IPS-NIHi11 (cell line): ENCODE measurements around the gene FAM187B.
"Not testable (repeated sequence)": the region's sequence is repeated elsewhere in the genome, so short reads cannot be mapped to it uniquely, and the experiment has no call there.

Experiments
- DNase-seq: peaks from one replicate; pipeline ENCODE4 v3.0.0; 2012; ENCODE audit warnings: mixed read lengths, low spot score

The FAM187B gene

DNA sequence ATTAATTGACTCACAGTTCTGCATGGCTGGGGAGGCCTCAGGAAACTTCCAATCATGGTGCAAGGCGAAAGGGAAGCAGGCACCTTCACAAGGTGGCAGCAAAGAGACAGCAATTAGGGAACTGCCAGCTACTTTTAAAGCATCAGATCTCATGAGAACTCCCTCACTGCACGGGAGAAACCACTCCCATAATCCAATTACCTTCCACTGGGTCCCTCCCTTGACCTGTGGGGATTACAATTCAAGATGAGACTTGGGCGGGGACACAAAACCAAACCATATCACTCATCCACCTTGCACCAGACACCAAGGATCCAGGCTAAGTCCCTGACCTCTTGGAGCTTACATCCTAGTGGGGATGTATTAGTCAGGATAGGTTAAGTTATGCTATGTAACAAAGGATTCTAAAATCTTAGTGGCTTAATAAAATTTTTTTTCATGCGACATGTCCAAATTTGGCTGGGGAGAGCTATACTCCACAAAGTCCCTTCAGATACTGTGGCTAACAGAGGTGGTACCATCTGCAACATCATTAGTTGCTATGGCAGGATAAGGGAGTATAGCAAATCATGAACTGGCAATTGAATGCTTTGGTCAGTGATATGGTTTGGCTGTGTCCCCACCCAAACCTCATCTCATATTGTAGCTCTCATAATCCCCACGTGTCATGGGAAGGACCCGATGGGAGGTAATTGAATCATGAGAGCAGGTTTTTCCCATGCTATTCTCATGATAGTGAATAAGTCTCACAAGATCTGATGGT lies 8.3 kb upstream of the FAM187B start:
- no peak for DNase-seq

DNA sequence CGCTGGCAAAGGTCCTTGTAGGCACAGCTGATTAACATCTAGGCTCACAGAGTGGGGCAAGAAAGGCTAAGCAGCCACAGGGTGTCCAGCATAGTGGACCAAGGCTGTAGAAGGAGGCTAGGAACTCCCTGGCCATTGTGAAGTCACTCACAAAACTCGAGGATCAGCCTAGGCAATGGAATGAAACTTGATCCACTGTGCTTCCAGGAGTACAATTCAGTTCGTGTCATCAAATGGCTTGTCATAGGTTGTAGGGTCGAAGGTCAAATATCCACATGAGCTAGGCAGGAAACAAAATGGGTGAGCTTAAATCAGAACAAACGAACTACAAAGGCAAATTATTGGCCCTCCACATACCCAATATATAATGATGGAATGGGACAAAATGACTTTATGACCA lies 4.4 kb upstream of the FAM187B start:
- no peak for DNase-seq

DNA sequence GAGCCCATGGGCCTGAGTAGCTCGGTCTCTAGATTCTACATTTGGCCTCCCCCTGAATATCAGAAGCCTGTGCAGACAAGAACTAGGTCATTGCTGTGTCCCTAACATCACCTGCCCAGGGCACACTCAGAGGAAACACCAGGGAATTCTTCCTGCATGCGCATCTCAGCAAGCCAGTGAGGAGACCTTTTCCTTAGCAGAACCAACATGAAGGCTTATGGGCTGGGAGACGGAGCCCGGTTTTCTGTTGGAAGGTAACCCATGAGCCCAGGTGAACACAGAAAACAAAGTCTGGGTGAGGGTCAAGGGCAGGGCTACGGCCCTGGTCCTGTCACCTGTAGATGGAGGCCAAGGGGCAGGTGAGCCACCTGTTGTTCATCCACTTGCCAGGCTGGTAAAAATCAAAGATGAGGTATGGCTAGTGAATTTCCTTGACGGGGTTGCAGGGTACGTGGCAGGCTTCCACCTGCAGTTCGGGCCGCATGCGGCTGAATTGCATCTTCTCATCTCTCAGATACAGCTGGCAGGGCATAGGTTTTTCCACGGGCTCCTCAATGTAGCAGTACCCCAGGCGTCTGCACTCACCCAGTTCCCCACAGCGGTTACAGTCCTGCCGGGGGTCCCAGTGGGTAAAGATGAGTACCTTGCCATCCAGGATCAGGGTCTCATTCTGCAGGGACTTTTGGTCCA lies 3.6 kb upstream of the FAM187B start:
- DNase-seq: no peak

DNA sequence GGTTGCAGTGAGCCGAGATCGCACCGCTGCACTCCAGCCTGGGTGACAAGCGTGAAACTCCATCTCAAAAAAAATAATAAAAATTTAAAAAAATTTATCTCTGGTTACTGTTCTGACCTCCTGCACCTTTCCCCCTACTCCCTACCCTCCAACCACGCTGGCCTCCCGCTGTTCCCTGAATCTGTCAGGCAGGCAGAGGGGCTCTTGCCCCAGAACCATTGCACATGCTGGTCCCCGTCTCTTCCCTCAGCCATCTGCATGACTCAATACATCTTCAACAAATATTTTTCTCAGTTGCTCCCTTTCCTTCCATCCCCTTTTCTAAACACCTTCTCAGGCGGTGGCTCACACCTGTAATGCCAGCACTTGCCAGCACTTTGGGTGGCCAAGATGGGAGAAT lies 1.1 kb upstream of the FAM187B start:
- DNase-seq: no peak

DNA sequence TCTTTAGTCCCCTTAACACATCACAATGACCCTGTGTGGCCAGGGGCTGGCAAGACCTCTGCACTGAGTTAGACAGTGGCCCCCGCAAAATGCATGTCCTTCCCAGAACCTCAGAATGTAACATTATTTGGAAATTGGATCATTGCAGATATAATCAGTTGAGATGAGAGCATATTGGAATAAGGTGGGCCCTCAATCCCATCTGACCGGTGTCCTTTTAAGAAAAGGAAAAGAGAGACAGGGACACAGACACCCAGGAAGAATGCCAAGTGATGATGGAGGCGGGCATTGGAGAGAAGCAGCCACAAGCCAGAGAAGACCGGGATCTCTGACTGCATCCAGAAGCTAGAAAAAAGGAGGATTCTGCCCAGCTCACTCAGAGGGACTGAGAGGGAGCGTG lies 1.8 kb downstream of the FAM187B start:
- DNase-seq: no peak

DNA sequence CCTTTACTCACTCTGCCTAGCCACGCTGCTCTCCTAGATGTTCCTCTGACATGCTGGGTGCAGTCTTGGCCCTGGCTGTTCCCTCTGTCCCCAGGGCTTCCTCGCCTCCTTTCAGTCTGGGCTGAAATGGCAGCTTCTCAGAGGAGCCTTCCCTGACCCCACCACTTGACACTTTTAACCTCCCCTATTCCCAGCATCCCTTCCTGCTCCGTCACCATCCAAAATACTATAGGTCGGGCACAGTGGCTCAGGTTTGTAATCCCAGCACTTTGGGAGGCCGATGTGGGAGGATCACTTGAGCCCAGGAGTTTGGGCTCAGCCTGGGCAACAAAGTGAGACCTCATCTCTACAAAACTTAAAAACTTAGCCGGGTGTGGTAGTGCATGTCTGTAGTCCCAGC lies 2.6 kb downstream of the FAM187B start:
- DNase-seq: no peak

DNA sequence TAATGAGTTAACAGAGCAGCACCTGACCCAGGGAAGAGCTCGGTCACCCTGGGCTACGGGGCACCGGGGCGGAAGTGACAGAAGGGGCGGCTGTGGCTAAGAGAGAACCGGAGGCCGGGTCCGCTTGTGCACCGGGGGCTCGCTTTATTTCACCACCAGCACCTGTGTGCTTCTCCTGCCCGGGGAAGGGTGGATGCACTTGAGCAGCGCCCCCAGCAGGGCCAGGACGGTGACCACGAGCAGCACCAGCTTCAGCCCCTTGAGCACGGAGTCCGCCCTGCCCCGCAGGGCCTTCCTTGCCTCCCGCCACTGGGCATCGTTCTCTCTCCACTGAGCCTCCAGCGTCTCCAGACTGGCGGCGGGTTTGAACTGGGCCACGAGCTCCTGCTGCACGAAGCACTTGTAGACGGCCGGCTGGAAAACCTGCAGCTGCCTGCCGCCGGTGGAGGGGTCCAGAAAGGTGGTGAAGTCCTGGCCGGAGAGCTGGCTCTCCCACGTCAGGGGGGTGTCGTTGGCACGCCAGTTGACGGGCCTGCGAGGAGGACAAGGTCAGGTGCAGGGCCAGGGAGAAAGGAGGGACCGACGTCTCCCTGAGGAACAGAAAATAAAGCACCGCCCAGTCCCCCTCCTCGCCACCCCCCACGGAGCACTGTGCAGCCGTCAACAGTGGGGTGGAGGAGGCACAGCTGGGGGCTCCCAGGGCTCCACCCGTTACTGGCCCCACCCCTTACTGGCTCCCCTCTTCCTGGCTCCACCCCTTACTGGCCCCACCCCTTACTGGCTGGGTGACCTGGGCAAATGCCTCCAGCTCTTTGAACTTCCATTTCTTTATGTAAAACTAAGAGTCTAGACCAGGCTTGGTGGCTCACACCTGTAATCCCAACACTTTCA lies 3.6 kb downstream of the FAM187B start:
- DNase-seq: peak; percentile 77

DNA sequence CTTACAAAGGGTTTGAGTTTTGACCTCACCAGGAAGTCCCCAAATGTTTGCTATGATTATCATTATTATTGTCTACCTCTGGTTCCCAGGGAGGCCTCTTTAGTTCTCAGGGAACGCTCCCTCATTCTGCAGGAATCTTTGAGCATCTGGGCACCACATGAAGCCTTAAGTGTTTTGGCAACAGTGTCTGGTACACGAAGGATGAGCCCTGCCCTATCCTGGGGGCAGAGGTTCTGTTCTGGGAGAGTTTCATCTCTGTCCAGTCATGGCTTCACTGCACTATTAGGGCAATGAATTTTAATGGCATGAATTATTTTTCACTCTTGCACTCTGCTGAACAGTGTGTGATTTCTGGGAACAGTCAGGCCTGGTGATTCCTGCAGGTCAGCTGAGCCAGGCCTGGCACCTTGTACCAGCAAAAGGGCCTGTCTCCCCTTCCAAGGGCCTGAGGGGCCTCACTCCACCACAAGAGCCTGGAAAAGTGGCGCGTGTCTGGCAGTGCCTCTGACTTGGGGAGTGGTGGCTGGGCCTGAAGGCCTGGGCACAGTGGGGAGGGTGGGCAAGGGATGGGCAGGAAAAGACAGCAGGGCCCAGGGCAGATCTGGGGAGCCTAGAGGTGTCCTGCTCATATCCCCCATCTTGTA lies 4.6 kb downstream of the FAM187B start:
- no peak for DNase-seq

DNA sequence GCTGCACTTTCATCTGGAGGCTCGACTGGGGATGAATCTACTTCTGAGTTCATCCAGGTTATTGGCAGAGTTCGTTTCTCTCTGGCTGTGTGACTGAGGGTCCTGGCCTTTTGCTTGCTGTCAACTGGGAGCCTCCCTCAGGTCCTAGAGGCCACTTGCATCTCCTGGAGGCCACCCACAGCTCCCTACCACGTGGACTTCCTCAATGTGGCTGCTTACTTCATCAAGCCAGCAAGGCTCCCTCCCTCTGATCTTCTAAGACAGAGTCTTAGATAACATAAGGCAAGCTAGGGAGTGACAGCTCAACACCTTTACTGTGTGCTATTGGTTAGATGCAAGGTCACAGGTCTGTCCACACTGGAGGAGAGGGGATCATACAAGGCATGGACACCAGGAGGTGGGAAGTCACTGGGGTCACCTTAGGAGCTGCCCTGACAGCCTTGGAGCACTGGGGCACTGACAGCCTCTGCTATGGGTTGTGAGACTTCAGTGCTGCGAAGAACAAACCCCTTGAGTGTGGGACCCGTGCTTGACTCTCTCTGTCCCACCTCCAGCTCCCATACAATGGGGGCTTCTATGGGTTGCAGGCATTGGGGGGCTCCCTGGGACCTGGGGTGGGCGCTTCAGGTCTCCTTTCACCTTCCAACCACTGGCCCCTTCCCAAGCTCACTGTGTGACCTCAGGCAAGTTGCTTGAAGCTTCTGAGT lies 5.3 kb downstream of the FAM187B start:
- DNase-seq: no peak

DNA sequence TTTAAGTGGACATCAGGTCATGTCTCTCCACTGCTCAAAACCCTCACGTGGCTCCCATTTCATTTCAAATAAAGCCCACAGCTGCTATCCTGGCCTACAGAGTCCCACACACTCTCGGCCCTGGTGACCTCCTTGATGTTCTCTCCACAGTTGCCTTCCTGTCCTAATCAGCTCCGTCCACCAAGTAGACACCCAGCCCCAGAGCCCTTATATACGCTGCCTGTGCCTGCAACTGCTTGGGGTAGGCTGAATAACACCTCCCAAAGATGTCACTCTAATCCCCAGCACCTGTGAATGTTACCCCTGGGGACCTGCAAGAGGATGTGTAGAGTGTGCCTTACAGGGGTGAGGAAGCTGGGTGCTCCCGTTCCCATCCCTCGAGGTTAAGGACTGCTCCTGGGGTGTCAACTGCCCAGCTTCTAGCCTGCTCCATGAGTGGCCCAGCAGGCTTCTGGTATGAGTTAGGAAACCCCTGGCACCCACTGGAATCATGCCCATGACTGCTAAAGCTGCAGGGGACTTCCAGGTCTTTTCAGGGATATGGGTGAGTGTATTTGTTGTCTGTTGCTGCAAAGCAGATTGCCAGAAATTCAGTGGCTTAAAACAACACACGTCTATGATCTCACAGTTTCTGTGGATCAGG lies 6.0 kb downstream of the FAM187B start:
- no peak for DNase-seq

DNA sequence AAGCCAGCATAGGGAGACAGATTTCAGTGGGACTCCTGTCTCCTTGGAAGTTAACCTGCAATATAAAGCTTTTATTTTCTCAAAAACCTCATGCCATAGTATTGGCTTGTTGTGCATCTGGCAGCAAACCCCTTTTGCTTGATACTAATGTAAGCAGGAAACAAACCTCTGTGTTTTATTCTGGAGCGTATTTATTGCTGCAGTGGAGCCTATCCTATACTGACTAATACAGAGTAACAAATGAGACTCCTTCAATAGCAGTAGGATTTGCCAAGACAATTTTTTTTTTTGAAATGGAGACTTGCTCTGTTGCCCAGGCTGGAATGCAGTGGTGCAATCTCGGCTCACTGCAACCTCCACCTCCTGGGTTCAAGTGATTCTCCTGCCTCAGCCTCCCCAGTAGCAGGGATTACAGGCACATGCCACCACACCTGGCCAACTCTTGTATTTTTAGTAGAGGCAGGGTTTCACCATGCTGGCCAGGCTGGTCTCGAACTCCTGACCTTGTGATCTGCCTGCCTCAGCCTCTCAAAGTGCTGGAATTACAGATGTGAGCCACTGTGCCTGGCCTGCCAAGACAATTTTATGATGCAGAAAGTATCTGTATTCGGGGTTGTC lies 7.5 kb downstream of the FAM187B start:
- not testable (repeated sequence) for DNase-seq

DNA sequence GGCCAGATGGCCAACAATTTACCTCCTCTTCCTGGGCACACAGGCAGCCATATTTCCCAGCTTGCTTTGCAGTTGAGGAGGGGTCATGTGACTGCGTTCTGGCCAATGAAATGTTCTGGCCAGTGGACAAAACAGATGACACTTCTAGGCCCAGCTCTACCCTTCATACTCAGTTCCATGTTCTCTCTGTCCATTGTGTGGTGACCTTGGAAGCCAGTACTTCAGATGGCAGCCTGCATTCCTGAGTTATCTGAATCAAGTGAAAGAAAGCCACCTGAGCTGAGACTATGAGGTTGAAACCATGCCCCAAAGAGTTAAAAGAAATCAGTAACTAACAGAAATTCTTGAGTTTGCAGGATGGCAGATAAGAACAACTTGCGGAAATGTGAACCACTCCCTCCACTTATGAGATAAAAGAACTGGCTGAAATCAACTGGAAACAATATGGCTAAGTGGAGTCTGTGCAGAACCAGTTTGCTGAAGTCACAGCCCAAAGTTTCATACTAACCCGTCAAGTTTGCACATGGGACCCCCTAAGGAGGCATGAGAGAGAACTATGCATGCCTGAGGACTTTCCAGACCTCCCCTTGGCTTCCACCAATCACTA lies 8.1 kb downstream of the FAM187B start:
- no peak for DNase-seq

DNA sequence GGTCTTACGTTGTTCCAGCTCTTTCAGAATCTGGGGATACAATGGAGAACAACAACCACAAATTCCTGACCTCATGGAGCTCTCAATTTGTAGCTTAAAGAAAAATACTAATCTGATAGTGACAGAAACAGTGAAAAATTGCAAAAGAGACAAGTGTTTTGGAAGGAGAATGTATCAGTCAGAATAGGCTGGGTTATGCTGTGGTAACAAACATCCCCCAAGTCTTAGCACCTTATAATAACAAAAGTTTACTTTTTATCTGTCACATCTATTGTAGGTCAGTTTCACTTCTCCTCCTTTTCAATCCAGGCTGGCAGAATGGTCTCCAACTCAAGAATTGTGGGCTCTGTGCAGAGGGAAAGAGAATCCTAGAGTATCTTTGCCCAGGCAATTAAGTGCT lies 9.5 kb downstream of the FAM187B start:
- DNase-seq: no peak

DNA sequence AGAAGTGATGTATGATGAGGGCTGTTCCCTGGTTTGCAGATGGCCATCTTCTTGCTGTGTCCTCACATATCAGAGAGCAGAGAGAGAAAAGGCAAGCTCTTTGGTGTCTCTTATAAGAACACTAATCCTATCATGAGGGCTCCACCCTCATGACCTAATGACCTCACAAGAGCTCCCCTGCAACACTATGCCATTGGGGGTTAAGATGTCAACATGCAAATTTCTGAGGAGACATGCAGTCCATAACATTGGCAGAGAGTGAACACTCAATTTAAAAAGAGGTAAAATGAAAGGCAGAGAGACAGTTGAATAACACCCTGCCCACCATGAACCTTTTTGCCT lies 10.9 kb downstream of the FAM187B start:
- no peak for DNase-seq

DNA sequence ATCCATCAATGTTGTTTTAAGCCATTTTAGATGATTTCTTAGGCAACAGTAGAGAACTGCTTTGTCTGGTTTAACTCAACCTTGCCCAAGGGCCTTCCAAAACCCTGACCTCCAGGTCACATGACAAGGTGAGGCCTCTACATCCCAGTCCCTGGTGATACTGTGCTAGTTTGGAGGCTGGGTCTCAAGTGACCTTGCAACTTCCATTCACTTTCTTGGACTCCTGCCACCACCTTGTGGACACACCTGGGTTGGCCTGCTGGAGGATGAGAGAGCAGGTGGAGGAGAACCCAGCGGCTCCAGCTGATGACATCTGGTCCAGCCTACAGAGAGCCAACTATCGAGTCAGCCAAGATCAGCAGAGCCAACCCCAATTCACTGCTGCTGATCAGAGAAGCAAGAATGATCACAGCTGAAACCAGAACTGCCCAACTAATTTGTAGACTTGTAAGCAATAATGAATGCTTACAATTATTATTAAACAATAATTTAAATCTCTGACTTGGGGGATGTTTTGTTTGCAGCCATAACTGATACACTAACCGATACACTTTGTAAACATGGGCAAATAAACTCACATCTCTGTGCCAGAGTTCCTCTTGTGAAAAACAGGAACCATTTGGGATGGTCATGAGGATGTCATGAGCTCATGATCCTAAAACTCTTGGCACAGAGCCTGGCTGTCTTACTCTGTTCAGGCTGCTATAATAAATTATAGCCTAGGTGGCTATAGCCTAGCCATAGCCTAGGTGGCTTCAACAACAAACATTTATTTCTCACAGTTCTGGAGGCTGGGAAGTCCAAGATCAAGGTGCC lies 11.5 kb downstream of the FAM187B start:
- no peak for DNase-seq

DNA sequence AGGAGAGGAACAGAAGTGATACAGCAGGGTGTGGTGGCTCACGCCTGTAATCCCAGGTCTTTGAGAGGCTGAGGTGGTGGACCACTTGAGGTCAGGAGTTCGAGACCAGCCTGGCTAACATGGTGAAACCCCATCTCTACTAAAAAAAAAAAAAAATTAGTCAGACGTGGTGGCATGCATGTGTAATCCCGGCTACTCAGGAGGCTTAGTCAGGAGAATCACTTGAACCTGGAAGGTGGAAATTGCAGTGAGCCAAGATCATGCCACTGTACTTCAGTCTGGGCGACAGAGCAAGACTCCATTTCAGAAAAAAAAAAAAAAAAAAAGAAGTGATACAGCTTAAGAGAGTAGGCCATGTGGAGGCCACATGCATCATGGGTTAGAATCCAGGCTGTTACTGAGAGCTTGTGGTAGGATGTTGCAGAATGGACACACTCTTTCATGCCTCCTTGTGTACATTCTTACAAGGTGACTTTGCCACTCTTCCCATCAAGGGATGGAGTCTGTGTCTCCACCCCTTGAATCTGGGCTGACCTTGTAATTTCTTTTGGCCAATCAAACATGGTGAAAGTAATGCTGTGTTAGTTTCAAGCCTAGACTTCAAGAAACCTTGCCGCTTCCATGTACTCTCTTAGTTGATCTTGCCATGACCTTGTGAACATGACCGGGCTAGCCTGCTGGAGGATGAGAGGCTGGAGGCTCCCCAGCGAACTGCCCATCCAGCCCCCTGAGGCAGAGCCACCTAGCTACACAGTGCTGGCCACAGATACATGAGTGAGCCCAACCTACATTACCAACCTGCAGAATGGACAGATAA lies 12.3 kb downstream of the FAM187B start:
- DNase-seq: no peak

DNA sequence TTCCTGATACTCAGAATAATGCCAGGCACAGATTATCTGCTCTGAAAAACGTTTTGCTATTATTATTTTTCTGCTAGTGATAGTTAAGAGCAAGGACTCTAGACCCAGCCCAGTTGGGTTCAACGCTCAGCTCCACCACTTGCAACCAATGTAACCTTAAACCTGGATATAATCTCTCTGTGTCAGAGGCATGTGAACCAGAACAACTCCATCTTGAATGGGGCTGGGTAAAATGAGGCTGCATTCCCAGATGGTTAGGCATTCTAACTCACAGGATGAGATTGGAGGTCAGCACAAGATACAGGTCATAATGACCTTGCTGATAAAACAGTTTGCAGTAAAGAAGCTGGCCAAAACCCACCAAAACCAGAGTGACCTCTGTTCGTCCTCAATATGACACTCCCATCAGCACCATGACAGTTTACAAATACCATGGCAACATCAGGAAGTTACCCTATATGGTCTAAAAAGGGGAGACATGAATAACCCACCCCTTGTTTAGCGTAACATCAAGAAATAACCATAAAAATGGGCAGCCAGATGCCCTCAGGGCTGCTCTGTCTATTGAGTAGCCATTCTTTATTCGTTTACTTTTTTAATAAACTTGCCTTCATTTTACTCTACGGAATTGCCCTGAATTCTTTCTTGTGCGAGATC lies 13.6 kb downstream of the FAM187B start:
- no peak for DNase-seq
